ENCODE measurements around the gene ZXDC. TPM values are rescaled to one million over a fixed set of nuclear protein-coding genes. Genes with fewer than 3 reads are reported as not detected.

ZXDC gene
- total RNA-seq, 1 experiment from 2014 or later: 28.3 TPM

GRCh38 chr3:126510308-126510910 is 34.7 kb upstream of the ZXDC start:
- Histone ChIP-seq H3K79me2 (ENCODE audit: insufficient read depth, low read length) (no peaks in the 10 kb centered on the region), H3K4ac (ENCODE audit: low read depth, low read length) (no peak overlapping the region), H2BK15ac (ENCODE audit: low read depth, low read length) (no peak overlapping the region), H3K4me1 (ENCODE audit: insufficient read depth, low read length) (no peaks in the 10 kb centered on the region), H2BK20ac (ENCODE audit: low read depth, low read length, poor library complexity, severe bottlenecking) (no peak overlapping the region), H4K5ac (ENCODE audit: insufficient read length, low read depth, low read length) (no peak overlapping the region), H3K27ac (ENCODE audit: insufficient read length, low read depth, low read length) (no peak overlapping the region), H2BK5ac (ENCODE audit: insufficient read length, low read length) (no peak overlapping the region), H3K56ac (ENCODE audit: insufficient read length, low read depth, low read length) (no peak overlapping the region), H3K4me2 (ENCODE audit: insufficient read depth, insufficient read length, low read length) (no peak overlapping the region), H3K14ac (ENCODE audit: insufficient read depth, low read length) (no peak overlapping the region), H4K20me1 (ENCODE audit: control insufficient read depth, insufficient read depth, insufficient read length) (no peaks in the 10 kb centered on the region), H3K23ac (ENCODE audit: insufficient read length, low read depth, low read length) (no peak overlapping the region), H3K18ac (ENCODE audit: insufficient read length, low read depth, low read length) (no peak overlapping the region), H3K23me2 (ENCODE audit: insufficient read length, low read depth, low read length, poor library complexity, severe bottlenecking) (no peaks in the 10 kb centered on the region), H3K79me1 (ENCODE audit: insufficient read depth, low read depth, low read length, poor library complexity, severe bottlenecking) (no peaks in the 10 kb centered on the region), H2BK12ac (ENCODE audit: insufficient read length, low read depth, low read length) (no peak overlapping the region), H3K9me3 (ENCODE audit: control insufficient read depth, low read depth, low read length) (no peaks in the 10 kb centered on the region), H3K9ac (ENCODE audit: extremely low read depth, insufficient read length, low read length) (no peak overlapping the region), H3T11ph (ENCODE audit: low read length) (no peak overlapping the region), H2AK5ac (ENCODE audit: insufficient read length, low read length) (no peak overlapping the region), H2BK120ac (ENCODE audit: low read depth, low read length, poor library complexity, severe bottlenecking) (no peak overlapping the region), H4K91ac (ENCODE audit: insufficient read length, low read depth, low read length) (no peak overlapping the region), H2AFZ (ENCODE audit: low read length) (no peak overlapping the region), H3K27me3 (ENCODE audit: insufficient read depth, low read length) (no peaks in the 10 kb centered on the region), H4K8ac (replicated peaks; ENCODE audit: insufficient read length, low read depth, low read length) (no peak overlapping the region)
- Mint-ChIP-seq H3K36me3 (ENCODE audit: insufficient read depth in 1 of 3, low read depth in 3 of 3) (no peaks in the 10 kb centered on the region), H3K27me3 (ENCODE audit: low read depth) (peaks cover 2% of the 10 kb centered on the region; the same call in 1 of the 2 replicates), H3K4me1 (no peaks in the 10 kb centered on the region), H3K9me3 (no peaks in the 10 kb centered on the region), H3K27ac (no peak overlapping the region; a peak in 1 of 7 replicates), H3K4me3 (no peak overlapping the region)
- no peak for DNase-seq
- TF ChIP-seq CTCF (conservative IDR thresholded peaks at IDR 0.05): no peak
- WGBS (ENCODE audit: extremely low coverage, insufficient read length, low lambda C conversion rate): no CpG with 5 or more reads among the region's 22 CpGs
